Measurements from ENCODE around the gene CMSS1. TPM values are rescaled to one million over a fixed set of nuclear protein-coding genes. Genes with fewer than 3 reads are reported as not detected.

The CMSS1 gene
- total RNA-seq, 1 experiment from 2014 or later = 98.6 TPM

GRCh38 chr3:99829844-99830243, 12.2 kb downstream of the CMSS1 start:
- CTCF ChIA-PET = interaction anchor here (0.9 kb wide), 1 partner anchor 424 kb away, joined by 3 read pairs; no protein-coding TSS in a partner anchor
- intact Hi-C loops (cut with micrococcal nuclease; ENCODE audit: unreplicated experiment) = loop anchor here (5.0 to 10.0 kb wide), 3 partner anchors 422 to 762 kb away; no protein-coding TSS in a partner anchor
- POLR2A ChIA-PET (ENCODE audit: low non-redundant PET) = no interaction called here

GRCh38 chr3:99833617-99834205, 16.0 kb downstream of the CMSS1 start:
- ChIA-PET CTCF (interaction anchor here (3.2 kb wide), 1 partner anchor 420 kb away, joined by 27 read pairs; no protein-coding TSS in a partner anchor), POLR2A (ENCODE audit: low non-redundant PET) (interaction anchor here (0.6 kb wide), 1 partner anchor 421 kb away, joined by 7 read pairs; no protein-coding TSS in a partner anchor)
- H3K27me3 ChIP-seq (replicated peaks; ENCODE audit: insufficient read depth, low read depth, low read length, poor library complexity) = no peaks in the 10 kb centered on the region
- BruUV-seq (replicated peaks) = no TSS peak
- peaks cover 15% of the 10 kb centered on the region for H3K4me1 ChIP-seq (ENCODE audit: insufficient read depth, low read length, poor library complexity, severe bottlenecking)
- H3K36me3 ChIP-seq (ENCODE audit: insufficient read depth, low read length, poor library complexity, severe bottlenecking) = no peaks in the 10 kb centered on the region
- intact Hi-C loops (cut with micrococcal nuclease; ENCODE audit: unreplicated experiment) = loop anchor here (5.0 to 10.0 kb wide), 3 partner anchors 419 to 759 kb away; no protein-coding TSS in a partner anchor
- no peak overlapping the region for H3K27ac ChIP-seq (ENCODE audit: low read depth, low read length, poor library complexity, severe bottlenecking)
- no peak for DNase-seq (ENCODE audit: low spot score)
- no peak for TF ChIP-seq CTCF (conservative IDR thresholded peaks at IDR 0.05; ENCODE audit: low read depth, low read length)
- TF ChIP-seq EZH2 (IDR thresholded peaks at IDR 0.05; ENCODE audit: borderline replicate concordance, low read depth, low read length, poor library complexity, severe bottlenecking) = no peak
- no peak overlapping the region for H3K4me3 ChIP-seq (ENCODE audit: low read depth, low read length, poor library complexity, severe bottlenecking)
- H3K9me3 ChIP-seq (ENCODE audit: low read depth, low read length, poor library complexity, severe bottlenecking) = no peaks in the 10 kb centered on the region

More at GRCh38 chr3:99829844-99830243, 12.2 kb downstream of the CMSS1 start:
- no peak for TF ChIP-seq EZH2 (IDR thresholded peaks at IDR 0.05; ENCODE audit: borderline replicate concordance, low read depth, low read length, poor library complexity, severe bottlenecking)
- TF ChIP-seq CTCF (conservative IDR thresholded peaks at IDR 0.05; ENCODE audit: low read depth, low read length) = no peak
- peaks cover 23% of the 10 kb centered on the region for H3K4me1 ChIP-seq (ENCODE audit: insufficient read depth, low read length, poor library complexity, severe bottlenecking)
- H3K27me3 ChIP-seq (replicated peaks; ENCODE audit: insufficient read depth, low read depth, low read length, poor library complexity) = no peaks in the 10 kb centered on the region
- no peak for DNase-seq (ENCODE audit: low spot score)
- H3K4me3 ChIP-seq (ENCODE audit: low read depth, low read length, poor library complexity, severe bottlenecking) = no peak overlapping the region
- H3K27ac ChIP-seq (ENCODE audit: low read depth, low read length, poor library complexity, severe bottlenecking) = no peak overlapping the region
- no TSS peak for BruUV-seq (replicated peaks)
- H3K36me3 ChIP-seq (ENCODE audit: insufficient read depth, low read length, poor library complexity, severe bottlenecking) = no peaks in the 10 kb centered on the region
- H3K9me3 ChIP-seq (ENCODE audit: low read depth, low read length, poor library complexity, severe bottlenecking) = no peaks in the 10 kb centered on the region

GRCh38 chr3:99834211-99834957, 16.7 kb downstream of the CMSS1 start:
- no peaks in the 10 kb centered on the region for H3K27me3 ChIP-seq (replicated peaks; ENCODE audit: insufficient read depth, low read depth, low read length, poor library complexity)
- TF ChIP-seq EZH2 (IDR thresholded peaks at IDR 0.05; ENCODE audit: borderline replicate concordance, low read depth, low read length, poor library complexity, severe bottlenecking) (no peak), CTCF (conservative IDR thresholded peaks at IDR 0.05; ENCODE audit: low read depth, low read length) (no peak)
- no peak overlapping the region for H3K27ac ChIP-seq (ENCODE audit: low read depth, low read length, poor library complexity, severe bottlenecking)
- BruUV-seq (replicated peaks) = no TSS peak
- H3K9me3 ChIP-seq (ENCODE audit: low read depth, low read length, poor library complexity, severe bottlenecking) = no peaks in the 10 kb centered on the region
- no peak for DNase-seq (ENCODE audit: low spot score)
- H3K4me3 ChIP-seq (ENCODE audit: low read depth, low read length, poor library complexity, severe bottlenecking) = no peak overlapping the region
- H3K36me3 ChIP-seq (ENCODE audit: insufficient read depth, low read length, poor library complexity, severe bottlenecking) = no peaks in the 10 kb centered on the region
- POLR2A ChIA-PET (ENCODE audit: low non-redundant PET) = interaction anchor here (0.6 kb wide), 1 partner anchor 420 kb away, joined by 7 read pairs; no protein-coding TSS in a partner anchor
- CTCF ChIA-PET = interaction anchor here (3.2 kb wide), 1 partner anchor 420 kb away, joined by 27 read pairs; no protein-coding TSS in a partner anchor
- intact Hi-C loops (cut with micrococcal nuclease; ENCODE audit: unreplicated experiment) = loop anchor here (5.0 to 10.0 kb wide), 3 partner anchors 418 to 758 kb away; no protein-coding TSS in a partner anchor
- H3K4me1 ChIP-seq (ENCODE audit: insufficient read depth, low read length, poor library complexity, severe bottlenecking) = peaks cover 15% of the 10 kb centered on the region

Measured in A673 (cell line).